ENCODE measurements around the gene CD22.
"Not testable (repeated sequence)": the region's sequence is repeated elsewhere in the genome, so short reads cannot be mapped to it uniquely, and the experiment has no call there.

CD22 gene

GRCh38 chr19:35341565-35342225, 12.7 kb downstream of the CD22 start:
- no peak for DNase-seq (ENCODE audit: low spot score)

GRCh38 chr19:35342430-35342829, 13.4 kb downstream of the CD22 start:
- DNase-seq (ENCODE audit: low spot score): no peak

GRCh38 chr19:35344511-35345031, 15.6 kb downstream of the CD22 start:
- DNase-seq (ENCODE audit: low spot score): no peak

GRCh38 chr19:35345671-35346111, 16.7 kb downstream of the CD22 start:
- DNase-seq (ENCODE audit: low spot score): no peak

GRCh38 chr19:35346193-35347052, 17.4 kb downstream of the CD22 start:
- DNase-seq (ENCODE audit: low spot score): no peak

GRCh38 chr19:35347171-35347929, 18.4 kb downstream of the CD22 start, which contains the start of gene FFAR1:
TSS of gene FFAR1 (plus strand) at chr19:35347902. CDS start at chr19:35351552, 3,650 bp downstream.
- DNase-seq (ENCODE audit: low spot score): peak; percentile 33

- DNase-seq (ENCODE audit: low spot score): no peak
Observed at GRCh38 chr19:35347930-35348298, 18.9 kb downstream of the CD22 start.

- no peak for DNase-seq (ENCODE audit: low spot score)
Observed at GRCh38 chr19:35348911-35349611, 20.1 kb downstream of the CD22 start.

- DNase-seq (ENCODE audit: low spot score): no peak
Observed at GRCh38 chr19:35349614-35350521, 20.9 kb downstream of the CD22 start.

GRCh38 chr19:35350591-35350990, 21.6 kb downstream of the CD22 start:
- no peak for DNase-seq (ENCODE audit: low spot score)

GRCh38 chr19:35351411-35352176, 22.6 kb downstream of the CD22 start:
- no peak for DNase-seq (ENCODE audit: low spot score)

GRCh38 chr19:35352177-35352447, 23.1 kb downstream of the CD22 start:
- no peak for DNase-seq (ENCODE audit: low spot score)

- peak; percentile 76 for DNase-seq (ENCODE audit: low spot score)
Observed at GRCh38 chr19:35352448-35353304, 23.7 kb downstream of the CD22 start.

- no peak for DNase-seq (ENCODE audit: low spot score)
Observed at GRCh38 chr19:35353635-35354034, 24.6 kb downstream of the CD22 start.

GRCh38 chr19:35354898-35355297, 25.9 kb downstream of the CD22 start:
- no peak for DNase-seq (ENCODE audit: low spot score)

GRCh38 chr19:35355791-35356460, 26.9 kb downstream of the CD22 start:
- DNase-seq (ENCODE audit: low spot score): no peak

GRCh38 chr19:35357867-35358573, 29.0 kb downstream of the CD22 start, which contains the start of gene FFAR3:
TSS of gene FFAR3 (plus strand) at chr19:35358460. CDS start at chr19:35358891, 431 bp downstream.
- DNase-seq (ENCODE audit: low spot score): peak; percentile 54

- not testable (repeated sequence) for DNase-seq (ENCODE audit: low spot score)
Observed at GRCh38 chr19:35358834-35359233, 29.8 kb downstream of the CD22 start.
